A549 (cell line): ENCODE measurements around the gene SLC6A5.

Experiments
- BHLHE40 ChIP-seq: IDR thresholded peaks from 2 replicates; pipeline ENCODE4 v1.6.1; 2012; ENCODE audit warnings: low read depth, low read length, inconsistent platforms
- CBX8 ChIP-seq: fragments of 200-600 bp; sonication (generic); IDR thresholded peaks from 2 replicates; pipeline ENCODE4 v1.6.1; 2016
- CTCF ChIP-seq: fragments of >200 bp; sonication (Bioruptor Twin); formaldehyde crosslinking; IDR thresholded peaks from 3 replicates; pipeline ENCODE4 v1.5.1; 2016
- EP300 ChIP-seq, 2 experiments: fragments of >200 bp; sonication (Bioruptor Twin); formaldehyde crosslinking; IDR thresholded peaks; 2 replicates in 1 of 2; 3 replicates in 1 of 2; pipeline ENCODE4 v1.6.1; 2016 to 2017
- ESRRA ChIP-seq: fragments of 150-350 bp; IDR thresholded peaks from 2 replicates; pipeline ENCODE4 v1.6.1; 2014; ENCODE audit warnings: mild to moderate bottlenecking, low read length, borderline replicate concordance
- HMGXB4 ChIP-seq: fragments of 250-450 bp; sonication (Bioruptor Pico); IDR thresholded peaks from 2 replicates; pipeline ENCODE4 v1.5.0; 2021; ENCODE audit warnings: mild to moderate bottlenecking, moderate library complexity, borderline replicate concordance
- HOXA7 ChIP-seq: fragments of 250-450 bp; sonication (Bioruptor Pico); IDR thresholded peaks from 2 replicates; pipeline ENCODE4 v1.5.0; 2020; ENCODE audit warnings: mild to moderate bottlenecking, moderate library complexity
- JUN ChIP-seq, 2 experiments: fragments of >200 bp; sonication (Bioruptor Twin); formaldehyde crosslinking; IDR thresholded peaks; 2 replicates in 1 of 2; 3 replicates in 1 of 2; pipeline ENCODE4 v1.6.1; 2016 to 2017
- MAX ChIP-seq: IDR thresholded peaks from 2 replicates; pipeline ENCODE4 v1.6.1; 2012
- POLR2A ChIP-seq: IDR thresholded peaks from 2 replicates; pipeline ENCODE4 v1.6.1; 2012; ENCODE audit warnings: mild to moderate bottlenecking, low read length
- SMC3 ChIP-seq: fragments of >200 bp; sonication (Bioruptor Twin); formaldehyde crosslinking; IDR thresholded peaks from 3 replicates; pipeline ENCODE4 v1.6.1; 2018; ENCODE audit warnings: inconsistent platforms
- SREBF2 ChIP-seq: fragments of 450-650 bp; IDR thresholded peaks from 2 replicates; pipeline ENCODE4 v1.6.1; 2014; ENCODE audit warnings: mild to moderate bottlenecking, moderate library complexity
- TF ChIP-seq, protein P1 (sequence below): fragments of 200-600 bp; sonication (generic); IDR thresholded peaks from 2 replicates; pipeline ENCODE4 v1.6.1; 2016; ENCODE audit warnings: antibody characterized with exemption, mild to moderate bottlenecking, moderate library complexity

- TF ChIP-seq MAX (no peak), BHLHE40 (no peak), CTCF (no peak), POLR2A (no peak), HOXA7 (CRISPR knock-in tag) (no peak), SMC3 (no peak), JUN (IDR thresholded peaks at IDR 0.05) (no peak), SREBF2 (no peak), ESRRA (no peak), HMGXB4 (CRISPR knock-in tag) (no peak), EP300 (IDR thresholded peaks at IDR 0.05) (no peak), CBX8 (no peak)
- TF ChIP-seq, protein P1, sequence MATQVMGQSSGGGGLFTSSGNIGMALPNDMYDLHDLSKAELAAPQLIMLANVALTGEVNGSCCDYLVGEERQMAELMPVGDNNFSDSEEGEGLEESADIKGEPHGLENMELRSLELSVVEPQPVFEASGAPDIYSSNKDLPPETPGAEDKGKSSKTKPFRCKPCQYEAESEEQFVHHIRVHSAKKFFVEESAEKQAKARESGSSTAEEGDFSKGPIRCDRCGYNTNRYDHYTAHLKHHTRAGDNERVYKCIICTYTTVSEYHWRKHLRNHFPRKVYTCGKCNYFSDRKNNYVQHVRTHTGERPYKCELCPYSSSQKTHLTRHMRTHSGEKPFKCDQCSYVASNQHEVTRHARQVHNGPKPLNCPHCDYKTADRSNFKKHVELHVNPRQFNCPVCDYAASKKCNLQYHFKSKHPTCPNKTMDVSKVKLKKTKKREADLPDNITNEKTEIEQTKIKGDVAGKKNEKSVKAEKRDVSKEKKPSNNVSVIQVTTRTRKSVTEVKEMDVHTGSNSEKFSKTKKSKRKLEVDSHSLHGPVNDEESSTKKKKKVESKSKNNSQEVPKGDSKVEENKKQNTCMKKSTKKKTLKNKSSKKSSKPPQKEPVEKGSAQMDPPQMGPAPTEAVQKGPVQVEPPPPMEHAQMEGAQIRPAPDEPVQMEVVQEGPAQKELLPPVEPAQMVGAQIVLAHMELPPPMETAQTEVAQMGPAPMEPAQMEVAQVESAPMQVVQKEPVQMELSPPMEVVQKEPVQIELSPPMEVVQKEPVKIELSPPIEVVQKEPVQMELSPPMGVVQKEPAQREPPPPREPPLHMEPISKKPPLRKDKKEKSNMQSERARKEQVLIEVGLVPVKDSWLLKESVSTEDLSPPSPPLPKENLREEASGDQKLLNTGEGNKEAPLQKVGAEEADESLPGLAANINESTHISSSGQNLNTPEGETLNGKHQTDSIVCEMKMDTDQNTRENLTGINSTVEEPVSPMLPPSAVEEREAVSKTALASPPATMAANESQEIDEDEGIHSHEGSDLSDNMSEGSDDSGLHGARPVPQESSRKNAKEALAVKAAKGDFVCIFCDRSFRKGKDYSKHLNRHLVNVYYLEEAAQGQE, result no peak
These were observed 9.5 kb downstream of the SLC6A5 start for GRCh38 chr11:20608934-20609333.
